ENCODE measurements around the gene RAB17. TPM values are rescaled to one million over a fixed set of nuclear protein-coding genes. Genes with fewer than 3 reads are reported as not detected.

The RAB17 gene
- total RNA-seq, 1 donor = 0.36 TPM

DNA sequence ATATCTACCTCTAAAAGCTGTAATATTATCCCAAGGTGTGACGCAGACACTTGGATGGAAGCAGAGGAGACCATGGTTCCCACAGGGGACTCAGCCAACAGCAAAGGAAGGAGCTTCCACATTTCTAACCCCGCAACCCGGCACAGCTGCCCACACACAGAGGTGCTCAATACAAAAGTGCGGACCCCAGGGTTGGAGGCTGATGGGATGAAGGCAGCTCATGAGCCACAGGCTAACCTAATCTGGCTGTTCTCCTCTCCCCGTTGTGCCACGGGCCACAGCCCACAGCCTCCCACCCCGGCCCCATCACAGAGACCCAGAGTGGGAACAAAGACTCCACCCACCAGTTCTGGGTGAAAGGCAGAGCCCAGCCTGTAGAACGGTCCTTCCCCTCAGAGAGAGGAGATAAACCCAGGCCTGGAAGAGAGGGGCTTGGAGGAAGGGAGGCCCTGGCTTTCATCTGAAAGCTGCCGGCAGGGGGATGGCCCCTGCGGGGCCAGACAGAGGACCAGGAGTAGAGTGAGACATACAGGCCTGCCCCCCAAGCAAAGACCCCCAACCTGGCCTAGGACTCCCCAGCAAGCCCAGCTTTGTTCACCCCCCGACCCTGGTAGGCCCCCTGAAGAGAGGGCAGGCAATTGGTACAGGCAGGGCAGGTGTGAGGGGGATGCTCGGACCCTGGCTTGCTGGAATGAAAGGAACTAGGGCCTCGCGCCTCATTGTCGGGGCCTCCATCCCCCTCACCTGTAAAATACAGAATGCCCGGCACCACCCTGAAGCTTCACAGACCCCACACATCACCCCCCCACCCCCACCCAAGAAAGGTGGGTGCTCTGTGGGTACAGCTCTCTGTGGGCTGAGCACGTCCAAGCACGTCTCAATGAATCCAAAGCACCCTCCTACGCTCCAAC, 6.9 kb downstream of the RAB17 start:
- Histone ChIP-seq H3K36me3 (ENCODE audit: insufficient read depth, low read length) (no peaks in the 10 kb centered on the region), H2AFZ (ENCODE audit: low read length) (no peak overlapping the region), H3K4me1 (ENCODE audit: insufficient read depth, low read length) (peaks cover 4% of the 10 kb centered on the region), H3K4me3 (ENCODE audit: insufficient read depth, low read length) (no peak overlapping the region), H3K27me3 (ENCODE audit: insufficient read depth, low read length) (peaks cover 21% of the 10 kb centered on the region), H4K20me1 (ENCODE audit: insufficient read depth, low read length) (no peaks in the 10 kb centered on the region), H3K9me3 (ENCODE audit: low read depth, low read length) (no peaks in the 10 kb centered on the region), H3K79me2 (ENCODE audit: insufficient read depth, low read length) (no peaks in the 10 kb centered on the region), H3K27ac (ENCODE audit: low read depth, low read length) (no peak overlapping the region), H3K4me2 (ENCODE audit: insufficient read depth, low read length) (no peak overlapping the region)
- TF ChIP-seq, protein P1, sequence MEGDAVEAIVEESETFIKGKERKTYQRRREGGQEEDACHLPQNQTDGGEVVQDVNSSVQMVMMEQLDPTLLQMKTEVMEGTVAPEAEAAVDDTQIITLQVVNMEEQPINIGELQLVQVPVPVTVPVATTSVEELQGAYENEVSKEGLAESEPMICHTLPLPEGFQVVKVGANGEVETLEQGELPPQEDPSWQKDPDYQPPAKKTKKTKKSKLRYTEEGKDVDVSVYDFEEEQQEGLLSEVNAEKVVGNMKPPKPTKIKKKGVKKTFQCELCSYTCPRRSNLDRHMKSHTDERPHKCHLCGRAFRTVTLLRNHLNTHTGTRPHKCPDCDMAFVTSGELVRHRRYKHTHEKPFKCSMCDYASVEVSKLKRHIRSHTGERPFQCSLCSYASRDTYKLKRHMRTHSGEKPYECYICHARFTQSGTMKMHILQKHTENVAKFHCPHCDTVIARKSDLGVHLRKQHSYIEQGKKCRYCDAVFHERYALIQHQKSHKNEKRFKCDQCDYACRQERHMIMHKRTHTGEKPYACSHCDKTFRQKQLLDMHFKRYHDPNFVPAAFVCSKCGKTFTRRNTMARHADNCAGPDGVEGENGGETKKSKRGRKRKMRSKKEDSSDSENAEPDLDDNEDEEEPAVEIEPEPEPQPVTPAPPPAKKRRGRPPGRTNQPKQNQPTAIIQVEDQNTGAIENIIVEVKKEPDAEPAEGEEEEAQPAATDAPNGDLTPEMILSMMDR (IDR thresholded peaks at IDR 0.05; ENCODE audit: extremely low read depth, low read depth, low read length) = no peak
- peak; percentile 57 for DNase-seq (ENCODE audit: insufficient read length, low spot score, missing footprints)

GRCh38 chr2:237581751-237582746, 8.5 kb downstream of the RAB17 start:
- Histone ChIP-seq H3K36me3 (ENCODE audit: insufficient read depth, low read length) (no peaks in the 10 kb centered on the region), H3K27ac (ENCODE audit: low read depth, low read length) (no peak overlapping the region), H3K4me2 (ENCODE audit: insufficient read depth, low read length) (peak overlapping the region; percentile 80), H3K4me3 (ENCODE audit: insufficient read depth, low read length) (peak overlapping the region; percentile 57), H3K79me2 (ENCODE audit: insufficient read depth, low read length) (no peaks in the 10 kb centered on the region), H2AFZ (ENCODE audit: low read length) (peak overlapping the region; percentile 69), H3K9me3 (ENCODE audit: low read depth, low read length) (no peaks in the 10 kb centered on the region), H4K20me1 (ENCODE audit: insufficient read depth, low read length) (no peaks in the 10 kb centered on the region), H3K27me3 (ENCODE audit: insufficient read depth, low read length) (peaks cover 13% of the 10 kb centered on the region), H3K4me1 (ENCODE audit: insufficient read depth, low read length) (peaks cover 4% of the 10 kb centered on the region)
- TF ChIP-seq, protein P1 (IDR thresholded peaks at IDR 0.05; ENCODE audit: extremely low read depth, low read depth, low read length) = peak; percentile 67
- peak; percentile 91 for DNase-seq (ENCODE audit: insufficient read length, low spot score, missing footprints)

GRCh38 chr2:237581326-237581725, 9.2 kb downstream of the RAB17 start:
- TF ChIP-seq, protein P1 (IDR thresholded peaks at IDR 0.05; ENCODE audit: extremely low read depth, low read depth, low read length) = no peak
- Histone ChIP-seq H4K20me1 (ENCODE audit: insufficient read depth, low read length) (no peaks in the 10 kb centered on the region), H3K27ac (ENCODE audit: low read depth, low read length) (no peak overlapping the region), H3K27me3 (ENCODE audit: insufficient read depth, low read length) (peaks cover 13% of the 10 kb centered on the region), H3K4me2 (ENCODE audit: insufficient read depth, low read length) (peak overlapping the region; percentile 80), H3K79me2 (ENCODE audit: insufficient read depth, low read length) (no peaks in the 10 kb centered on the region), H3K36me3 (ENCODE audit: insufficient read depth, low read length) (no peaks in the 10 kb centered on the region), H2AFZ (ENCODE audit: low read length) (peak overlapping the region; percentile 69), H3K4me1 (ENCODE audit: insufficient read depth, low read length) (peaks cover 4% of the 10 kb centered on the region), H3K9me3 (ENCODE audit: low read depth, low read length) (no peaks in the 10 kb centered on the region), H3K4me3 (ENCODE audit: insufficient read depth, low read length) (peak overlapping the region; percentile 57)
- no peak for DNase-seq (ENCODE audit: insufficient read length, low spot score, missing footprints)
